ENCODE data around the gene RAI2.

The RAI2 gene

DNA sequence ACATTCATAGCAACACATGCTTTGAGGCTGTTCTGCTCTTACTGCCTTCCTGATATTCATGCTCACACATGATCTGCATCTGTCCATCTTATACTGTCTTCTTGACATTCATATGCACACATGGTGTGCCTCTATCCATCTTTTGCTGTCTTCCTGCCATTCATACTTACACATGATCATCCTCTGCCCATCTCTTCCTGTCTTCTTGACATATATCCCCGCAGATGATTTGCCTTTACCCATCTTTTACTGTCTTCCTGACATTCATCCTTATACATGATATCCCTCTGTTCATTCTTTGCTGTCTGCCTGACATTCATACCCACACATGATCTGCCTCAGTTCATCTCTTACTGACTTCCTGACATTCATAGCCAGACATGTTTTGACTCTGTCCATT lies 87.0 kb downstream of the RAI2 start:
- Histone ChIP-seq H2AFZ (ENCODE audit: low read length) (no peak overlapping the region), H3K4me3 (ENCODE audit: low read length, poor library complexity, severe bottlenecking) (no peak overlapping the region), H3K4me1 (ENCODE audit: insufficient read depth, low read length, poor library complexity, severe bottlenecking) (no peaks in the 10 kb centered on the region), H3K9me3 (ENCODE audit: insufficient read depth, low read depth, low read length) (no peaks in the 10 kb centered on the region), H3F3A (ENCODE audit: low read depth) (no peaks in the 10 kb centered on the region), H3K9ac (ENCODE audit: low read depth, low read length, poor library complexity, severe bottlenecking) (no peak overlapping the region), H3K4me2 (ENCODE audit: low read depth, low read length, poor library complexity, severe bottlenecking) (no peak overlapping the region), H4K20me1 (ENCODE audit: insufficient read depth, low read length, poor library complexity, severe bottlenecking) (no peaks in the 10 kb centered on the region), H3K36me3 (ENCODE audit: insufficient read depth, low read length) (no peaks in the 10 kb centered on the region), H3K79me2 (ENCODE audit: insufficient read depth, low read length) (no peaks in the 10 kb centered on the region), H3K9me2 (replicated peaks; ENCODE audit: low read depth, low read length) (no peaks in the 10 kb centered on the region), H3K27me3 (ENCODE audit: insufficient read depth, low read length, poor library complexity, severe bottlenecking) (no peaks in the 10 kb centered on the region)
- no peak for TF ChIP-seq EZH2phosphoT487 (IDR thresholded peaks at IDR 0.05; ENCODE audit: borderline replicate concordance)
- TF ChIP-seq, protein P1, sequence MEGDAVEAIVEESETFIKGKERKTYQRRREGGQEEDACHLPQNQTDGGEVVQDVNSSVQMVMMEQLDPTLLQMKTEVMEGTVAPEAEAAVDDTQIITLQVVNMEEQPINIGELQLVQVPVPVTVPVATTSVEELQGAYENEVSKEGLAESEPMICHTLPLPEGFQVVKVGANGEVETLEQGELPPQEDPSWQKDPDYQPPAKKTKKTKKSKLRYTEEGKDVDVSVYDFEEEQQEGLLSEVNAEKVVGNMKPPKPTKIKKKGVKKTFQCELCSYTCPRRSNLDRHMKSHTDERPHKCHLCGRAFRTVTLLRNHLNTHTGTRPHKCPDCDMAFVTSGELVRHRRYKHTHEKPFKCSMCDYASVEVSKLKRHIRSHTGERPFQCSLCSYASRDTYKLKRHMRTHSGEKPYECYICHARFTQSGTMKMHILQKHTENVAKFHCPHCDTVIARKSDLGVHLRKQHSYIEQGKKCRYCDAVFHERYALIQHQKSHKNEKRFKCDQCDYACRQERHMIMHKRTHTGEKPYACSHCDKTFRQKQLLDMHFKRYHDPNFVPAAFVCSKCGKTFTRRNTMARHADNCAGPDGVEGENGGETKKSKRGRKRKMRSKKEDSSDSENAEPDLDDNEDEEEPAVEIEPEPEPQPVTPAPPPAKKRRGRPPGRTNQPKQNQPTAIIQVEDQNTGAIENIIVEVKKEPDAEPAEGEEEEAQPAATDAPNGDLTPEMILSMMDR (conservative IDR thresholded peaks at IDR 0.05; ENCODE audit: low read length): no peak

DNA sequence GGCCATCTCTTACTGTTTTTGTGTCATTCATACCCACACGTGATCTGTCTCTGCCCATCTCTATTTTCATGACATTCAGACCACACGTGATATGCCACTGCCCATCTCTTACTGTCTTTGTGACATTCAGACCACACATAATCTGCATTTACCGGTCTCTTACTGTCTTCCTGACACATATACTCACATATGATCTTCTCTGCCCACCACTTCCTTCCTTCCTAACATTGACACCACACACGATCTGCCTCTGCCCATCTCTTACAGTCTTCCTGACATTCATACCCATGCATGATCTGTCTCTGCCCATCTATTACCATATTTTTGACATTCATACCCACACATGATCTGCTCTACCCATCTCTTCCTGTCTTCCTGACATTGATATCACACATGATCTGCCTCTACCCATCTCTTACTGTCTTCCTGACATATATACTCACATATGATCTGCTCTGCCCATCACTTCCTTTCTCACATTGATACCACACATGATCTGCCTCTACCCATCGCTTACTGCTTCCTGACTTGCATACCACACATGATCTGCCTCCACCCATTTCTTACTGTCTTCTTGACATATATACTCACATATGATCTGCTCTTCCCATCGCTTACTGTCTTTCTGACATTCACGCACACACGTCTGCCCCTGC lies 87.7 kb downstream of the RAI2 start:
- Histone ChIP-seq H3K4me1 (ENCODE audit: insufficient read depth, low read length, poor library complexity, severe bottlenecking) (no peaks in the 10 kb centered on the region), H3K27me3 (ENCODE audit: insufficient read depth, low read length, poor library complexity, severe bottlenecking) (no peaks in the 10 kb centered on the region), H3K9ac (ENCODE audit: low read depth, low read length, poor library complexity, severe bottlenecking) (no peak overlapping the region), H3K4me3 (ENCODE audit: low read length, poor library complexity, severe bottlenecking) (no peak overlapping the region), H3F3A (ENCODE audit: low read depth) (no peaks in the 10 kb centered on the region), H4K20me1 (ENCODE audit: insufficient read depth, low read length, poor library complexity, severe bottlenecking) (no peaks in the 10 kb centered on the region), H3K36me3 (ENCODE audit: insufficient read depth, low read length) (no peaks in the 10 kb centered on the region), H3K79me2 (ENCODE audit: insufficient read depth, low read length) (no peaks in the 10 kb centered on the region), H2AFZ (ENCODE audit: low read length) (no peak overlapping the region), H3K9me2 (replicated peaks; ENCODE audit: low read depth, low read length) (no peaks in the 10 kb centered on the region), H3K9me3 (ENCODE audit: insufficient read depth, low read depth, low read length) (no peaks in the 10 kb centered on the region), H3K4me2 (ENCODE audit: low read depth, low read length, poor library complexity, severe bottlenecking) (no peak overlapping the region)
- TF ChIP-seq EZH2phosphoT487 (IDR thresholded peaks at IDR 0.05; ENCODE audit: borderline replicate concordance): no peak
- TF ChIP-seq, protein P1 (conservative IDR thresholded peaks at IDR 0.05; ENCODE audit: low read length): no peak

DNA sequence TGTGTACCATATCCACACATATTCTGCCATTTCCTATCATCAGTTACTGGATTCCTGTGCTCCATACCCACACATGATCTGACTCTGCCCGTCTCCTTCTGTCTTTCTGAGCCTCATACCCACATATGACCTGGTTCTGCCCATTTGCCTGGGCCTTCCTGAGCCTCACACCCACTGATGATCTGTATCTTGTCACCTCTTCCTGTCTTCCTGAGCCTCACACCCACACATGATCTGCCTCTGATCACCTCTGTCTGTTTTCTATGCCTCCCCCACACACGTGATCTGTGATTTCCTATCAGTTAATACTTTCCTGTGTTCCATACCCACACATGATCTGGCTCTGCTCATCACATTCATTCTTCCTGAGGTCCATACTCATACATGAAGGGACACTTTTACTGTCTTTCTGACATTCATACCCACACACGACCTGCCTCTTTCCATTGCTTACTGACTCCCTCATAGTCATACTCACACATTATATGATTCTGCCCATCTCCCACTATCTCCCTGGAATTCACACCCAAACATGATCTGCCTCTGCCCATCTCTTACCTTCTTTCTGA lies 91.3 kb downstream of the RAI2 start:
- no peaks in the 10 kb centered on the region for H3F3A ChIP-seq (ENCODE audit: low read depth)
- H3K36me3 ChIP-seq (ENCODE audit: insufficient read depth, low read length): no peaks in the 10 kb centered on the region
- no peak overlapping the region for H2AFZ ChIP-seq (ENCODE audit: low read length)
- H4K20me1 ChIP-seq (ENCODE audit: insufficient read depth, low read length, poor library complexity, severe bottlenecking): no peaks in the 10 kb centered on the region
- no peaks in the 10 kb centered on the region for H3K9me2 ChIP-seq (replicated peaks; ENCODE audit: low read depth, low read length)
- no peaks in the 10 kb centered on the region for H3K9me3 ChIP-seq (ENCODE audit: insufficient read depth, low read depth, low read length)
- H3K4me1 ChIP-seq (ENCODE audit: insufficient read depth, low read length, poor library complexity, severe bottlenecking): no peaks in the 10 kb centered on the region
- H3K79me2 ChIP-seq (ENCODE audit: insufficient read depth, low read length): no peaks in the 10 kb centered on the region
- H3K9ac ChIP-seq (ENCODE audit: low read depth, low read length, poor library complexity, severe bottlenecking): no peak overlapping the region
- H3K4me2 ChIP-seq (ENCODE audit: low read depth, low read length, poor library complexity, severe bottlenecking): no peak overlapping the region
- TF ChIP-seq, protein P1 (conservative IDR thresholded peaks at IDR 0.05; ENCODE audit: low read length): no peak
- no peak for TF ChIP-seq EZH2phosphoT487 (IDR thresholded peaks at IDR 0.05; ENCODE audit: borderline replicate concordance)
- no peak overlapping the region for H3K4me3 ChIP-seq (ENCODE audit: low read length, poor library complexity, severe bottlenecking)
- H3K27me3 ChIP-seq (ENCODE audit: insufficient read depth, low read length, poor library complexity, severe bottlenecking): no peaks in the 10 kb centered on the region

All from Loucy (cell line).